ENCODE results near the gene TMEM108.
"Not testable (repeated sequence)": the region's sequence is repeated elsewhere in the genome, so short reads cannot be mapped to it uniquely, and the experiment has no call there.

The TMEM108 gene

DNA sequence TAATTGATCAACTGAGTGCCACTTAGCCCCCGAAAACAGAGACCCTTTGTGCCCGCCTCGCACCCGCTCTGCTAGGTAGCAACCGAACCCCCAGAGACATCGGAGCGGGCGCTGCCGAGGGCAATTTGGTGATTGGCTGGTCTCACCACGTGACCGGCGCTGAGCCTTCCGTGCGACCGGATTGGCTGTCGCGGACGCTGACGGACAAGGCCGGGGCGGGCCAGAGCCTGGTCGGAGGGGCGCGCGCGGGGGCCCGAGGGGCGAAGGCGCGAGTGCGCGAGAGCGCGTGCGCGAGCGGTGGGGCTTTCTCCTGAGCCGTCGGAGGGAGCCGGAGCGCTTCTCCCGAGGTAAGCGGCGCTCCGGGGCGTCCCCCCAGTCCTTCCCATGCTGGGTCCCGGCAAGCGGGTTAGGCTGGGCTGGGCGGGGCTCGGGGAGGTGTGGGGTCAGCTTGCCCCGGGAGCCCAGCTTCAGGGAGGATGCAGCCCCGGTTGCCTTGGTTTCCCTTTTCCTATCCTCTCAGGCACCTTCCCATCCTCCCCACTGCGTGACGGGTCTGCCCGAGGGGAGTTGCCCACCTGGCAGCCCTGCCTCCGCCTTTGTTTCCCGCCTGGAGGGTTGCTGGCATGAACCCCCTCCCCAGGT is at the start of gene TMEM108:
TMEM108 (plus strand) TSS at position 303 of the 642 bp plus-strand sequence.
- no peak for DNase-seq (ENCODE audit: low spot score)

DNA sequence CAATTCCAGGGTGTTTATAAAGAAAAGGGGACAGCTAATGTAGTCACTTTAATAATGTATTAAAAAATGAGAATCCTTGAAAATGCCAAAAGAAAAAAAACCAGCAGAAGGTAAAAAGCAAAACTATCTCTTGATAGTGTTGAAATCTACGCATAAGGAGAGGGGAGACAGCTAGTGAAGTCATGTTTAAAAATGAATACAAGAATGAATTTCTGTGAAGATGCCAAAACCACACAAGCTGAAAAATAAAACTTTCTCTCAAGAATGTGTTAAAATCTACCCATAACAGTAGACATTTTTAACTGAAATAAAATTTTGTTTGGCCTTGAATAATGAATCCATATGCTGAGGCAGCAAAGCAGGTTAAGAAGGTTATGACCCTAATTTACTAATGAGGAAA is 42.2 kb upstream of the TMEM108 start:
- DNase-seq (ENCODE audit: low spot score), result no peak

DNA sequence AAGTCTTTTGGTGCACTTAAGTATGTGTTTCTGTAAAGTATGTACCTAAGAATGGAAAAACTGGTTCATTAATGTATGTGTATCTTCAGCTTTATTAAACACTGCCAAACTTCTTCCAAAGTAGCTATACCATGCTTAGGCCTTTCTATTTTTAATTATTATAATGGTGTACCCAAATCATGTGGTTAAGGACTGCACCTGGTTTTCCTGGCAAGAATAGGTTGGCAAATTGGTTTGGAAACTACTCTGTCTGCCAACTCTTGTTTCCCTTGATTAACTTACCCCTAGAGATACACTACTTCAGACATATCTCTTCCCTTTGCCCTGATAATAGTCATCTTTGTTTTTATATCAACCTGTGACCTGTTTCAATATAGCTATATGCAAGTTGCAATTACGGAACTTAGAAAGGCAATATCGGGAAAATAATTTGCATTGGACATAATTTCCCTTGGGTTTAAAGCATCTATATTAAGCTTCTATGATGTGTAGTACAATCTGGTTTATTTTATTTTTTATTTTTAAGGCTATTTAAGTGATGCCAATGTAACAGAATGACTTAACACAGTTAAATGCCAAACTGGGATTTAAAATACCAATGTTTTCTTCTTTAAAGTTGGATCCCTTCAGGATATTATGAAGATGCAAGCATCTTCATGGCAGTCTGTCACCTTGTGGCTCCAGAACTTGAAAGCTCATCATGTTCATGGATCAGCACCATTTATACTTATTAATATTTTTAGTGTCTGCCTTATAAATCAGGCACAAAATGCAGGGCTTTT is 40.6 kb upstream of the TMEM108 start:
- DNase-seq (ENCODE audit: low spot score), result no peak

DNA sequence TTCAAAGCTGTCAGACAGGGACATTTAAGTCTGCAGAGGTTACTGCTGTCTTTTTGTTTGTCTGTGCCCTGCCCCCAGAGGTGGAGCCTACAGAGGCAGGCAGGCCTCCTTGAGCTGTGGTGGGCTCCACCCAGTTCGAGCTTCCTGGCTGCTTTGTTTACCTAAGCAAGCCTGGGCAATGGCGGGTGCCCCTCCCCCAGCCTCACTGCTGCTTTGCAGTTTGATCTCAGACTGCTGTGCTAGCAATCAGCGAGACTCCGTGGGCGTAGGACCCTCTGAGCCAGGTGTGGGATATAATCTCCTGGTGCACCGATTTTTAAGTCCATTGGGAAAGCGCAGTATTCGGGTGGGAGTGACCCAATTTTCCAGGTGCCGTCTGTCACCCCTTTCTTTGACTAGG is 33.2 kb upstream of the TMEM108 start:
- not testable (repeated sequence) for DNase-seq (ENCODE audit: low spot score)

DNA sequence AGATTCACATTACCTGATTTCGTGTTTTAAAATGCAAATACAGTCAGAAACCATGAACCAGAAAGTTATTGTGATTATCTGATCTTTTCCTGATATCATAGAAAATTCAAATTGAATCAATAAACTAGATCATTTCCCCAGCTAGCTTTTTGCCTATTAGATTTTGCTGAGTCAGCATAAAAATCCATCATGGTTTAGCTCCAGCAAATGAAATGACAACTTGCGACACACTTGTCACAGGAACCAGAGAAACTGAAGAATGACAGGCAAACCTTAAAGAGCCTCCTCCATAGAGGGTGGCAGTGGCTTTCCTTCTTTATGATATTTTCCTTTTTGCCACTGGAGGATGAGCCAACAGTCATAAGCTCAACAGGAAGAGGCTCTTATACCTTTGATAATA is 30.6 kb upstream of the TMEM108 start:
- no peak for DNase-seq (ENCODE audit: low spot score)

DNA sequence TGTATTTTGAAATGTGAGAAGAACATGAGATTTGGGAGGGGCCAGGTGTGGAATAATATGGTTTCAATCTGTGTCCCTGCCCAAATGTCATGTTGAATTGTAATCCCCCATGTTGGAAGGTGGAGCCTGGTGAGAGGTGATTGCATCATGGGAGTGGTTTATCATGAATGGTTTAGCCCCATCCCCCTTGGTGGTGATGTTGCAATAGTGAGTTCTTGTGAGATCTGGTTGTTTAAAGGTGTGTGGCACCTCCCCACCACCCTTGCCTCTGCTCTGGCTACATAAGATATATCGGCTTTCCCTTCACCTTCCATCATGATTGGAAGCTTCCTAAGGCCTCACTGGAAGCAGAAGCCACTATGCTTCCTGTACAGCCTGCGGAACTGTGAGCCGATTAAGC is 23.9 kb upstream of the TMEM108 start:
- peak; percentile 11 for DNase-seq (ENCODE audit: low spot score)

DNA sequence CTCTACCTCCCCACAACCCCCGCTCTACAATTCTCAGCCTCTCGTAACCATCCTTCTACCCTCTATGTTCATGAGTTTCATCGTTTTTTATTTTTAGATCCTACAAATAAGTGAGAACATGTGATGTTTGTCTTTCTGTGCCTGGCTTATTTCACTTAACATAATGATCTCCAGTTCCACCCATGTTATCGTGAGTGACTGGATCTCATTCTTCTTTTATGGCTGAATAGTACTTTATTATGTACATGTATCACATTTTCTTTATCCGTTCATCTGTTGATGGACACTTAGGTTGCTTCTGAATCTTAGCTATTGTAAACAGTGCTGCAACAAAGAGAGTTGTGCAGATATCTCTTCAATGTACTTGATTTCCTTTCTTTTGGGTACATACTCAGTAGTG is 22.6 kb upstream of the TMEM108 start:
- DNase-seq (ENCODE audit: low spot score), result not testable (repeated sequence)

DNA sequence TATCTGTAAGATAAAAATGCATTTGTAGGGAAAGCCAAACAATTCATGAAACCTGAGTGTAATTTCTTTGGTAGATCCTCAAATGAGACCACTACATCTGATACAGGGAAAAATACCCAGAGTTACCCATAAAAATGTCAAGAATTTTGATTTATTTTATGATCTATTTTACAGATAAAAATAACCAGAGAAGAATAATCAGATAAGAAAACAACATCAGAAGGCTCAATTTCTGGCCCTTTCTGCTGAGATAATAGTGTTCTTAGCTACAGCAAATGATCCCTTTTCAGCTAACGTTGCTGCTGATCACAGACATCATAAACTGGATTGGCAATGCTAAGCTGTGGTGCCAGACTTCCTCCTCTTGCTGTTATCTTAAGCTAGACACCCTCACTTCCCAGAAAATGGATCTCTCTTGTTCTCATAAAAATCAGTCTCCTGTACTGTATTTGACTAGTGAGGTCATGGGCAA is 21.3 kb upstream of the TMEM108 start:
- no peak for DNase-seq (ENCODE audit: low spot score)

DNA sequence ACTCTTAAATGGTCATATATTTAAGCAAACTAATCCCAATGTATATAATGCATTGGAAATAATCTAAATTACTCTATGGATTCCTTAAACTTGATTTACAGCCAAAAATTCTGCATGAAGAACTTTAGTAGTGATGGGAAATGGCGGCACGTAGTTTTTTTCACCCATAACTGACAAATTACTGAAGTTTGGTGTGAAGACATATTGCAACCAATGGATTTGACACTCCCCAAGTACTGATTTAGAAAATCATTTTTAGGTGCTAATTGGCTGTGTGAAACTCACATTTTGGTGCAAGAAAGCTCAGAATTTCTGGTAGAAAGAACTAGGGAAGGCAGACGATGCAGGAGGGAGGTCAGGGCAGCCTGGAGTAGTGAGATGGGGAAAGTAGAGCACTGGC is 19.3 kb upstream of the TMEM108 start:
- no peak for DNase-seq (ENCODE audit: low spot score)

DNA sequence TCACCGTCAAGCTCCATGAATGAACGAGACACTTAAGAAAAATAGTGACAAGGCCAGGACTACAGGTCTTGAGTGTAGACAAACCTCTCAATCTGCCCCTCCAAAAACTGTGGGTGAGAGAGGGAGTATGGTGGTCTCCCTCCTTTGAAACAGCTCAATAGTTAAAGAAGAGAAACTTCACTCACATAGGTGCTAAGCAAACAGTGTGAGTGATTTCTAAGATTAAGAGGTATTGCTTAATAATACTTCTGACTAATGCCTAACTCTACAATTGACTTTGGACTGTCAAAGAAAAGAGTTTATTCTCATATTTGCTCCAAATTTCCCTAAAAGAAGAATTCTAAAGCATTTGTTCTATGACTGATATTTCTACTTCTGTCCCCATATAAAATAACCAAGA is 17.0 kb upstream of the TMEM108 start:
- no peak for DNase-seq (ENCODE audit: low spot score)

DNA sequence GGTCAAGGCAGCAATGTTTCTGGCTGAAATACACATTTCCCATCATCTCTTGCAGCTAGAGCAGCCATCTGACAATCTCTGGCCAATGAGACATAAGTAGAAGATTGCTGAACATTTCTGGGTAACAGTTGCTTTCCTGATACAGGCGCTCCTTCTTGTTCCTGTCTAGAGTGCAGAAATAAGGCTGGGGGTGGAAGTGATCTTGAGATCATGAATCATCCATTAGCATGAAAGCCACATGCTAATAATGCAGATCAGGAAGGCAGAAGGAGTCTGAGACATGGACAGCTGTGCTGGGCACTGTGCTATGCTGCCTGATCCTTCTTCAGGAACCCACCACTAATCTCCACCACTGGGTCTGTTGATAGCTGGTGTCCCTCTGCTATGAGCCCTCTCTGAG is 14.8 kb upstream of the TMEM108 start:
- DNase-seq (ENCODE audit: low spot score), result no peak

DNA sequence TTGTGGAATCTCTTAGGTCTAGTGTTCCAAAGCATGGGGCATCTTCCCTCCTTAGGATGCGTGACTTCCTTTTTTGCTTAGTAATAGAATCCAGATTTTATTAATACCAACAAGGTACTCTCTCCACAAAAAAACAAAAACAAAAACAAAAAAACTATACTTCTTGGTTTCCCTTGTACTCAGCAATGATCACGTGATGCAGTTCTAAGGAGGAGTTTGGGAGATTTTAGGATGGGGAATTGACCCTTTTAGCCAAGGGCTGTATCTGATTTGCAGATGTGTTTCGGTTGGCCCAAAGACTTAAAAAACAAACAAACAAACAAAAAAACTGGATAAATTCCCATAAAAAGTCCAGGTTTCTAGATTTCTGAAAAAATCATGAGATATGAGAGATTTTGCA is 12.6 kb upstream of the TMEM108 start:
- DNase-seq (ENCODE audit: low spot score), result no peak

DNA sequence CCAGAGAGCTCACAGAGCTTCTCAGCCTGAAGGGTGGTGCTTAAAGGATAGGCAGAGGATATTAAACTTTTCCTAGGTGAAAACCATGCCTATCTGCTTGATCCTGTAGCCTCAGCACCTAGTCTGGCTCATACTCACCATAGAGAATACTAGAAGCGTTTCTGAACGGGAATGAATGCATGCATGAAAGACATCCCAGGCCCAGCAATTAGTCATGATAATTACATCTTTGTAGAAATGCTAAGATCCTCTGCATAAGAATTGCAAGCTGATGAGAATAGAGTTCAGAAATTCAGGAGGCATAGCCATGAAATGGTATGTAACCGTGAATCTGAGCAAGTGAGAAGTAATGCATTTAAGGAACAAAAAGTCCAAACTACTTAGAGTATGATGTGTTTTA is 5.9 kb upstream of the TMEM108 start:
- no peak for DNase-seq (ENCODE audit: low spot score)

DNA sequence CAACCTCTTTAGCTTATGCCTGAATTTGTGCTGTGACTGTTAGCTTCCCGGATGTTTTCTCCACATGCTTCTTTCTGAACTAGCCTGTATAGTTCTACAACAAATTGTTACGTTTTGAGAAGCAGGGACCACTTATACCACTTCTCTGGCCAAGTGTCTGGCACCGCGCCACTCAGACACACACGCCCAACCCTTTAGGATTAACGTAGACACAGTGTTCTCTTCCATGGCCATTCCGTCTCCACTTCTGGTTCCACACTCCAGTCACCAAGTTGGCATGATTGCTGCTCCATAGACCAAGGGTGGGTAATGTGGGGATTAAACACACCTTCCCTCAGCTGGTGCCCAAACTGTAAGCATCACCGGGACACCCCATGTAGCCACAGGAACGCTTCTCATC is 755 bp upstream of the TMEM108 start:
- DNase-seq (ENCODE audit: low spot score), result no peak

DNA sequence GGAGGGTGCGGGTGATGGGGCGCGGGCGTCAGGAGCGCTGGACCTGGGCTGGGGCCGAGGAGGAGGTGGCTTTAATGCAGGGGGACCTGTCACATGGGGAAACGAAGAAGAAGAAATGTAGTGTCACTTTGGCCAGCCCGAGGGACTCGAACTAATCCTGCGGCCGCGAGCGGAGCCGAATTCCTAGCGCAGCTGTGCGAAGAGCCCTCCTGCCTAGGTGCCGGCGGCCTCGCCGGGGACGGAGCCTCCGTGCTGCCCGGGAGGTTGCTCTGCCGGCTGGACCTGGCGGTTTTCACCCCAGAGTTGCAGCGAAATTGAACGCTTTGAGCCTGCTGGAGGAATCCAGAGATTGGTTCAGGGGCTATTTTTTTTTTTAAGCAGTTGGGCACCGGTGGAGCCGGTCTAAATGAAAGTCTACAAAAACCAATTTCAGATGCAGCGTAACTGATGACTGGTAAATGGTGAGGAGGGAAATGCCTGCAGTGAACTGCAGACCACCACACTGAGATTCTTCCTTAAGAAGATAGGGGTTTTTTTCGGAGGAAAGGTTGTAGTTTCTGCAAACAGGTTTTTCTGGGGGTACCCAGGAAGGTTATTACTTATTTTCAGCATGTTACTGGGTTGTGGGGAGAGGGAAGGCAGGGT is 662 bp downstream of the TMEM108 start:
- no peak for DNase-seq (ENCODE audit: low spot score)

DNA sequence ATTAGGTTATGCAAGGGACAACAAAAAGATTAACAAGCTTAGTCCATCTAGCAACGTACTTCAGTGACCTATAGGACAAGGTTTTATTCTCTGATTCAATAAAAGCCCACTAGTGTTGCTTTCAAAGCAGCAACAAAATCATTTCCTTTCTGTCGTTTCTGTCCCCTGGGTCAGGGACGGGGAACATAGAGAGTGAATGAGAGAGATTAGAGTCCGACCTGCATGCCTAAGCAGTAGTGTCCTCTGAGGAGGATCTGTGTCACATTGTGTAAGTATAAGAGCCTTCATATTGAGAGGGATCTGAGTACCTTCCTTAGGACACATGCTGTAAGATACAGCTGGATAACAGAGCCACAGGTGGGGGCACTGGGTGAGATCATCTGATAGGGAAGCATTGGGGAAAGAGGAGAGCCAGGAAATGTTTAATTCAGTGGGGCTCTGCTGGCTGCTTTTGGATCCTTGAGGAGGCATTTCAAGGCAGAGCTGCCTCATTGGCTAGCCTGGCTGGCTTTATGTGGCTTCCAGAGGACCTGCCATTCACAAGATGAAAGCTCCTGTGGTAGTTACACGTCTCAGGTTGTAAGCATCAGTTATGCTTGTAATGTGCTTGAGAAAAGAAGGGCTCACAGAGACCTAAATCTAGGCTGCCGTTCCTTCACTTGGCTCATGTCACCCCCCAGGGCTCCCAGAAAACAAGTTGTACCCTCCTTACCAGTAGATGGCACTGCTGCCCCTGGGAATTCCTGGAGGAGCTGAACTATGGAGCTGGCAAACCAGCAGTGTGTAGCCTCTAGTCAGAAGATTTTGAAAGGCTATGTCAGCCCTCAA is 2.7 kb downstream of the TMEM108 start:
- DNase-seq (ENCODE audit: low spot score), result peak; percentile 65

DNA sequence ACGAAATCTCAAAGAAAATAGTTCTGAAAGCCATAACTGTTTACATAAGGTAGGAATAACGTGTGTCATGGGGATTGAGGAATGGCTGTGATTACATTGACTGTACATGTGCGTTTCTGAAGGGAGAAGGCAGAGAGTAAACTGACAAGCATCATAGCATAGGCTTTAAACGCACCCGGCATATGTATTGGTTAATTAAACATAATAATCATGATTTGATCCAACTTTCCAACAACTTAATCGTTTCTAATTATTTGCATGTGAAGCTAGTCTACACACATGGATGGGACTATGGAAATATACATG is 3.3 kb downstream of the TMEM108 start:
- DNase-seq (ENCODE audit: low spot score), result no peak

DNA sequence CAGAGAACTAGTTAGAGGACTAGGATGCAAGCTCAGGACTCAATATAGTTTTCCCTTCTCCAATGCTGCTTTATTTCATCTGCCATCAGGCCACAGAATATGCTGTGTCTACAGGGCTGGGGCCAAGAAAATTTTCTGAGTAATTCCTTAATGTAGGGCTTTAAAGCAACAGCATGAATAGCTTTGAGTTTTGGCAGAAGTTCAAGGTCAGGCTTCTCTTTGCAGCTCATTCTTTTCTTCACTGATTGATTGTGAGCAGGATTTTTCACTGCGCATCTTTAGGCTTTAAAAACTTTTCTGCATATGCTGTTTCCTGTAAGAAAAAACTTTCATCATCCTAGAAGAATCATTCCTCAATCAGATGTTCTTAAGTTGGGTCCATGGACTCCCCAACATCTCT is 4.6 kb downstream of the TMEM108 start:
- DNase-seq (ENCODE audit: low spot score), result no peak

DNA sequence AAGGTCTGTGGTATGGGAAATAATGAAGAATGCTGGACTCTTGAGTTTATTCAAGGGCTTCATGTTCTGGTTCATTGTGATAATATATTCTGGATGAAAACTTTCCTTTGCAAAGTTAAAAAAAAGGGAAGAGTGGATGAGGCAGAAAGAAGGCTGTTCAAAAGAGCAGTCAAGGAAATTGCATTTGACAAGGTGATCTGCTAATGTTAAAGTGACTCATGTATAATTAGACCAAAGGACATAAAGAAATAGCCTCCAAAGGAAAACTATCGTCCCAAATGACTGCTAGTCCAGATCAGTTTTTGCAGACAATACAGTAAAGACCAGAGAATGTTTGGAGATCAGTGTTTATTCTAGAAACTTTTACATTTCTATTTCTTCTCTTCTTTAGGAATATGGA is 9.8 kb downstream of the TMEM108 start:
- no peak for DNase-seq (ENCODE audit: low spot score)

DNA sequence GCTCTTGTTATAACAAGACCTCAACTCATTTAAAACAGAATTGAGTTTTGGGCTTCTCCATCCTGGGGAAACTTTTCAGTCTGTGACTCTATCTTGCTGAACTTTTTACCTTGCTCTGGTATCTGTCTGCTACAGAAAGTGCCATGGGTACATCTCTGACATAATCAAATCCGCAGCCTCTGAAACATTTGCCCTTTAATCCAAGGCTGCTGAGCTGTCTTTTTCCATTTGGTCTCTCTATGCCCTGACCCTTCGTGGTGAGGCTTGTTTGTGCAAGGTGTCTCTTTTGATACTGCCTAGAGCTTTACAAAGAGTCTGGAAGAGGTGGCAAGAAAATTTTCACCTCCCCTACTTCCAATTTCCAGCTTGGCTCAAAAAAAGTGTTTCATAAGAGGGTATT is 11.3 kb downstream of the TMEM108 start:
- DNase-seq (ENCODE audit: low spot score), result no peak

DNA sequence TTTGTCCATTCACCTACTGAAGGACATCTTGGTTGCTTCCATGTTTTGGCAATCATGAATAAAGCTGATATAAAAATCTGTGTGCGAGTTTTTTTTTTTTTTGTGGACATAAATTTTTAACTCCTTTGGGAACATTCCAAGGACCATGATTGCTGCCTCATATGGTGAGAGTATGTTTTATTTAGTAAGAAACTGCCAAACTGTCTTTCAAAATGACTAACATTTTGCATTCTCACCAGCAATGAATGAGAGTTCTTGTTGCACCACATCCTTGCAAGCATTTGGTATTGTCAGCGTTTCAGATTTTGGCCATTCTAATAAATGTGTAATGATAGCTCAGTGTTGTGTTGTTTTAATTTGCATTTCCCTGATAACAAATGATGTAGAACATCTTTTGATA is 12.7 kb downstream of the TMEM108 start:
- no peak for DNase-seq (ENCODE audit: low spot score)

DNA sequence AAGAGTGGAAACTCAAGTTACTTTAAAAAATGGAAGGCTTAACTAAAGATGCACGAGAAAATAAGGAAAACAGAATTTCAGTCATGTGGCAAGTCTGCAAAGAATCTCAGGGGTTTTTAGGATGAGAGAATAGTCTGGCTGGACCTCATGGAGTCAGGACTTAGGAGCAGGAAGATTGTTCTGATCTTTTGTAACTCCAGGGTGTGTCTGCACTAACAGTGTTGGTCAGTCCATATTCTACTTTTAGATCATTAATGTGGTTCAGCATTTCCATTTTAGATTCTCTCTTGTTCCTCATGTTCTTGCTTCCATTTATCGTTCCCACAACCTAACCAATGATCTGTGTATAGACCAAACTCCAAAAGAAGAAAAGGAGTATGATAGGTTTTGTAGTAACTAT is 15.3 kb downstream of the TMEM108 start:
- DNase-seq (ENCODE audit: low spot score), result no peak

DNA sequence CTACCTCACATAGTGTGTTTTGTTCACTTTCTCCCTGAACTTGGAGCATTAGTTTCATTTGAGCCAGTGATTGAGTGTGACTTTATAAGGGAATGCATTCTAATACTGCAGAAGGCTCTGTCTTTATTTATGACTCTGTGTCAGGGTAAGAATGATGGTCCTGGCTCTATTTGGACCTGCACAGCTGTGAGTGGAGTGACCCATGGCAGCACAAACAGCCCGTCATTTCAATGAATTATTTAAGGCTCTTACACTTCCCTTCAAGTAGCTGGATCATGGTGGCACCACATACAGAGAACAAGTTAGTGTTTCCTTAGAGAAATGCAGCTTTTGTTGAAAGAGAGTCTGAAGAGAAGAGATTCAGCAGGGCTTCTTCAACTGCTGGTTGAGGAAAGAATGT is 16.4 kb downstream of the TMEM108 start:
- DNase-seq (ENCODE audit: low spot score), result no peak
